ENCODE data around the gene GPR61. TPM values are rescaled to one million over a fixed set of nuclear protein-coding genes. Genes with fewer than 3 reads are reported as not detected.

GPR61 gene
- total RNA-seq, 1 experiment from 2014 or later, result 0.48 TPM

- H2BK12ac ChIP-seq (ENCODE audit: insufficient read length, low read depth, low read length), result no peak overlapping the region
- no CpG with 5 or more reads among the region's 4 CpGs for WGBS (ENCODE audit: extremely low coverage, insufficient read length, low lambda C conversion rate)
- no peak overlapping the region for H3K4me2 ChIP-seq (ENCODE audit: insufficient read depth, insufficient read length, low read length)
- no peak overlapping the region for H2BK15ac ChIP-seq (ENCODE audit: low read depth, low read length)
- H4K5ac ChIP-seq (ENCODE audit: insufficient read length, low read depth, low read length), result no peak overlapping the region
- no peak overlapping the region for H2AFZ ChIP-seq (ENCODE audit: low read length)
- no peak overlapping the region for H4K91ac ChIP-seq (ENCODE audit: insufficient read length, low read depth, low read length)
- H3K27me3 Mint-ChIP-seq (ENCODE audit: low read depth), result peaks cover 5% of the 10 kb centered on the region
- no peak overlapping the region for H2BK5ac ChIP-seq (ENCODE audit: insufficient read length, low read length)
- peak overlapping the region in 1 of 3 experiments; percentile 75; a peak in 1 of 7 replicates for H3K27ac Mint-ChIP-seq
- no peak overlapping the region for H3K18ac ChIP-seq (ENCODE audit: insufficient read length, low read depth, low read length)
- H3K14ac ChIP-seq (ENCODE audit: insufficient read depth, low read length), result no peak overlapping the region
- H3K27ac ChIP-seq (ENCODE audit: insufficient read length, low read depth, low read length), result no peak overlapping the region
- H3T11ph ChIP-seq (ENCODE audit: low read length), result no peak overlapping the region
- no peak overlapping the region; a peak in 1 of 5 replicates for H3K4me3 Mint-ChIP-seq
- H3K4me1 ChIP-seq (ENCODE audit: insufficient read depth, low read length), result no peaks in the 10 kb centered on the region; the same call in 1 of the 2 replicates
- H2AK5ac ChIP-seq (ENCODE audit: insufficient read length, low read length), result no peak overlapping the region
- no peaks in the 10 kb centered on the region; a peak in 1 of 5 replicates for H3K9me3 Mint-ChIP-seq
- H3K27me3 ChIP-seq (ENCODE audit: insufficient read depth, low read length), result no peaks in the 10 kb centered on the region
- H3K23ac ChIP-seq (ENCODE audit: insufficient read length, low read depth, low read length), result no peak overlapping the region
- H4K8ac ChIP-seq (replicated peaks; ENCODE audit: insufficient read length, low read depth, low read length), result no peak overlapping the region
- DNase-seq, result no peak
- peaks cover 4 to 20% of the 10 kb centered on the region in 2 experiments for H3K4me1 Mint-ChIP-seq
- H2BK20ac ChIP-seq (ENCODE audit: low read depth, low read length, poor library complexity, severe bottlenecking), result no peak overlapping the region
- H3K79me2 ChIP-seq (ENCODE audit: insufficient read depth, low read length), result no peaks in the 10 kb centered on the region
- H3K9ac ChIP-seq (ENCODE audit: extremely low read depth, insufficient read length, low read length), result no peak overlapping the region
- TF ChIP-seq CTCF (conservative IDR thresholded peaks at IDR 0.05), result no peak
- no peak overlapping the region for H3K4ac ChIP-seq (ENCODE audit: low read depth, low read length)
- no peaks in the 10 kb centered on the region for H3K79me1 ChIP-seq (ENCODE audit: insufficient read depth, low read depth, low read length, poor library complexity, severe bottlenecking)
- H4K20me1 ChIP-seq (ENCODE audit: control insufficient read depth, insufficient read depth, insufficient read length), result no peaks in the 10 kb centered on the region
- H3K9me3 ChIP-seq (ENCODE audit: control insufficient read depth, low read depth, low read length), result no peaks in the 10 kb centered on the region
- no peak overlapping the region for H2BK120ac ChIP-seq (ENCODE audit: low read depth, low read length, poor library complexity, severe bottlenecking)
- H3K56ac ChIP-seq (ENCODE audit: insufficient read length, low read depth, low read length), result no peak overlapping the region
- H3K36me3 Mint-ChIP-seq (ENCODE audit: insufficient read depth in 1 of 3, low read depth in 3 of 3), result no peaks in the 10 kb centered on the region
- peaks cover 4% of the 10 kb centered on the region for H3K23me2 ChIP-seq (ENCODE audit: insufficient read length, low read depth, low read length, poor library complexity, severe bottlenecking)
Measured at GRCh38 chr1:109535481-109535880, 4.2 kb upstream of the GPR61 start.
